GM12872 (cell line): ENCODE measurements around the gene PRSS36.
A peak's percentile ranks its signal among the peaks of the same experiment; 100 is the strongest.

Experiments used
- TF ChIP-seq, protein P1 (sequence below): IDR thresholded peaks from 3 replicates; pipeline ENCODE4 v1.5.1; 2011; ENCODE audit warnings: low read depth, mild to moderate bottlenecking, low read length, moderate library complexity; ENCODE audit not compliant: insufficient read depth

PRSS36 gene

DNA sequence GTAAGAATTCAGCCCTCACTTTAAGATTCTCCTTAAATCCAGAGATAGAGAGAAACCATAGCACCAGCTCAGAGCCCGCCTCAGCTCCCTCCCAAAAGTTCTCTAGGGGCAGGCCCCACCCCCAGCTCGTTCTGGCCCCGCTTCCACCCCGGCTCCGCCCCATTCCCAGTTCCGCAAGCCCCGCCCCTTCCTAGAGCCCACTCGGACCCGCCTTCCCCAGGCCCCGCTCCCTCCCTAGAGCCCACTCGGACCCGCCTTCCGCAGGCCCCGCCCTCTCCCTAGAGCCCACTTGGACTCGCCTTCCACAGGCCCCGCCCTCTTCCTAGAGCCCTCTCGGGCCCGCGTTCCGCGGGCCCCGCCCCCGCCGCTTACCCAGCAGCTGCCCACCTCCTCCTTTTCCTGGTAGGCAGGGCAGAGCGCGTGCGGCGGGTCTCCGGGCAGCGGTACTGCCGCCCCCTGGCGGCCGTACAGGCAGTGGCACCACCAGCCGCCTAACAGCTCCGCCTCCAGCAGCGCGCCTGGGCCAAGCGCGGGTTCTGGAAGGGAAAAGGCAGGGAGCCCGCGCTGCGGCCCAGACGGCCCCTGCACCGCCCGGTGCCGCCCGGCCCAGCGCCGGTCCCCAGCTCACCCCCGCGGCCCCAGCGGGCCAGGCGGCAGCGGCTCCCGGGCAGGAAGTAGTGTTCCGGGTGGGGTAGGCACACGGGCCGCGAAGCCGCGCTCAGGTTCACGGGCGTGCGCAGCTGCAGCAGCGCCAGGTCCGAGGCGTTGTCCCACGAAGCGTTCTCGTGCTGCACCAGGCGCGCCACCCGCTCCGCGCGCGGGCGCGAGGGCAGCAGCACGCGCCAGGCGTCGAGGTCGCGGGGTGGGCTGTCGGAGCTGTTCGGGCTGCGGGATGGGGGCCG, 7.5 kb downstream of the PRSS36 start:
- TF ChIP-seq, protein P1, sequence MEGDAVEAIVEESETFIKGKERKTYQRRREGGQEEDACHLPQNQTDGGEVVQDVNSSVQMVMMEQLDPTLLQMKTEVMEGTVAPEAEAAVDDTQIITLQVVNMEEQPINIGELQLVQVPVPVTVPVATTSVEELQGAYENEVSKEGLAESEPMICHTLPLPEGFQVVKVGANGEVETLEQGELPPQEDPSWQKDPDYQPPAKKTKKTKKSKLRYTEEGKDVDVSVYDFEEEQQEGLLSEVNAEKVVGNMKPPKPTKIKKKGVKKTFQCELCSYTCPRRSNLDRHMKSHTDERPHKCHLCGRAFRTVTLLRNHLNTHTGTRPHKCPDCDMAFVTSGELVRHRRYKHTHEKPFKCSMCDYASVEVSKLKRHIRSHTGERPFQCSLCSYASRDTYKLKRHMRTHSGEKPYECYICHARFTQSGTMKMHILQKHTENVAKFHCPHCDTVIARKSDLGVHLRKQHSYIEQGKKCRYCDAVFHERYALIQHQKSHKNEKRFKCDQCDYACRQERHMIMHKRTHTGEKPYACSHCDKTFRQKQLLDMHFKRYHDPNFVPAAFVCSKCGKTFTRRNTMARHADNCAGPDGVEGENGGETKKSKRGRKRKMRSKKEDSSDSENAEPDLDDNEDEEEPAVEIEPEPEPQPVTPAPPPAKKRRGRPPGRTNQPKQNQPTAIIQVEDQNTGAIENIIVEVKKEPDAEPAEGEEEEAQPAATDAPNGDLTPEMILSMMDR, result peak; percentile 90

DNA sequence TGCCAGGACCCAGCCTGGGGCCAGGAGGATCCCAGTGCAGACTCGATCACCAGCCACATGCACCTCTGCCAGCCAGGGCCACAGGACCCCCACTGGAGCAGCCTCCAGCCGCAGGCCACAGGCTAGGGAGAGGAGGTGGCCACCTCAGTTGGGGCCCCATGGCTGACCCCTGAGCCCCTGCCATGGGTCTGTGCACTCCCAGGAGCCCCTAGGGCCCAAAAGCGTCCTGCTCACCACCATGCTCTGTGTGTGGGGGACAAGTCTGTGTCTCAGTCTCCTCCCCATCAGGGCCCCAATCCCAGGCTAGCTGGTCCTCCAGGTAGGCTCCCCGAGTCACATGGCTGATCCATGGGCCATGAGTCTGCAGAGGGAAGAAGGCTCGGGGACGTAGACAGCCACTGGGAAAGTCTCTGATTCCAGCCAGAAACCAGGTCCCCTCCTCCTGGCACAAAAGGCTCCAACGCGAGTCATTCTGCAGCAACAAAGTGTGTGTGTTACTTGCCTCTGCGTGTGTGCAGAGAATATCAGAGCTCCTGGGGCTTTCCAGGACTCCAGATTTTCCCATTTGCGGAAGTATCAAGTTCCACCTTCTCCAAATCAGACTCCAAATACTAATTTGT, 8.3 kb downstream of the PRSS36 start:
- TF ChIP-seq, protein P1, result no peak

DNA sequence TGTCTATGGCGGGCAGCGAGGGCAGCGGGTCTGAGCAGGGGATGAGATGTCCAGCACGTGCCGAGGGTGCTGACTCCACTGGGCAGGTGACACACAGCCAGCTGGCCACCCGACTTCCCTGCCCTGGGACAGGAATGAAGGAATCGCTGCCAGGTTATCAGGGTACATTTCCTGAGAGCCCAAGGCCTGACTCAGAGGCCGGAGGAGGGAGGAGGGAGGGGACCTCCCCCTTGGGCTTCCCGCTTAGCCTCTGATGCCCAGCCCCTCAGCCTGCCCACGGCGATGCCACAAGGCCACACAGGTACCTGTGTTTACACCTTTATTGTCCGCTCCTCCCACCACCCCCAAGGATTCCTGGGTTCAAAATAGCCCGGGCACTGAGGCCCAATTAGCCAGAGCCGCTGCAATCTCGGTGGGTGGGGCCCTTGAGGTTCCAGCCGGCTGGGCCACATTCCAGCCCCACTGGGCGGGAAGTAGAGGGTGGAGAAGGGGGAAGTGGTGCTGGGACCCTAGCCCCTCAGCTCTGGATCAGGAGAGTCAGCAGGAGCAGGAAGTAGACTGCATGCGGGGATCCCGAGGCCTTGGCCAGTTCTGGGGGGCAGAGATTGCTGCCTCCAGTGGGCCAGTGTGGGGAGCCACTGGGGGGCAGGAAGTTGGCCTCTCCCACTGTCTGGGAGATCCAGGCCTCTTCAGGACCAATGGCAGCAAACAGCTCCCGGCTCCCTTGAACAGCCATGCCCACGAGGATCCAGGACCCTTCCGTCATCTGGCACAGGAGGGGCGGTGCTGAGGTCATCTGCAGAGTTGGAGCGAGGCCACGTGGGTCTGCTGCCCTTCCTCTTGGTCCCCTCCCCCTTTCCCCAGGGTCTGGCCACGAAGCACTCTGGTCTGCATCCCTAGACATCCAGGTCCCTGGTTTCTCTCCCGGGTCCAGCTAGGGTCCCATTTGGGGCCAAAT, 11.0 kb downstream of the PRSS36 start:
- TF ChIP-seq, protein P1, result no peak

DNA sequence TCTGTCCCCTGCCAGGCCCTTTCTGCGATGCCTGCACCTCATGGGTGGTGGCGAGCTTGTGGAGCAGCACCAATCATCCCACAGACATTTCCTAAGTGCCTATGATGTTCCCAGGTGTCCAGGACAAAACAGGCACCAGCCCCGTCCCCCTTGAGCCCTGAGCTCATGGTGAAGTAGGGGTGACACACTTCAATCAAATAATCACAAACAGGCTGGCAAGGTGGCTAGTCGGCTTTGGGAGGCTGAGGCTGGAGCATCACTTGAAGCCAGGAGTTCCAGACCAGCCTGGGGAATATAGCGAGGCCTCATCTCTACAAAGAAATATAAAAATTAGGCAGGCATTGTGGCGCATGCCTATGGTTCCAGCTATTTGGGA, 13.6 kb downstream of the PRSS36 start:
- TF ChIP-seq, protein P1, result no peak

DNA sequence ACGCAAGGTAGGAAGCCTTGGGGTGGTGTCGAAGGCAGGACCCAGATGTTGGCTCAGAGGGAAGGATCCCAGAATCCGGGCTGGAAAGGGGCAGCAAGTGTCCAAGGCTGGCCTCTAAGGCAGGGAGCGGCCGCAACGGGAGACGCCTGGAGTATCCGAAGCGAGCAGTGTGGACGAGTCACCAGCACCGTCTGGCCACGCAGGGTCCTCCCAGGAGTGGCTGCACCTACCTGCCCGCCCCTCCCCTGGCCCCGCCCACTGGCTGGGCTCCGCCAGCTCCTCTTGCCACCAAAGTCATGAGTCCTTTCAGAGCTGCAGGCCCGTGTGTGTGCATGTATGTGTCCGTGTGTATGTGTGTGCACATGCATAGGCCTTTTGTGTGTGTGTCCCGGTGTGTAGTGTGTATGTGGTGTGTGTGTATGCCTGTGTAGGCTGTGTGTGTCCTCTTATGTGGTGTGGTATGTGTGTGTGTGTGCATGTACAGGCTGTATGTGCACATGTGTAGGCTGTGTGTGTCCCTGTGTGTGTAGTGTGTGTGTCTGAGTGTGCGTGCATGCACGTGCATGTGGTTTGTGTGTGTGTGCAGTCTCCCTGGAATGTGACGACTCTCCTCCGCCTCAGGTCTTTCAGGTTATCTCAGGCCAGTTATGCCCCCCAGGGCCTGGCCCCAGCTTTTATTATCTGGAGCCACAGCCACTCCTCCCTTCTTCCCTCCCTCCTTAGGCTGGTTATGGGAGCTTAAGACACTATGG, 14.2 kb downstream of the PRSS36 start, which contains the start of gene PRSS8:
PRSS8 (minus strand) TSS at position 193 of the 752 bp plus-strand sequence. CDS start 229 bp downstream, outside the sequence.
- TF ChIP-seq, protein P1, result no peak

DNA sequence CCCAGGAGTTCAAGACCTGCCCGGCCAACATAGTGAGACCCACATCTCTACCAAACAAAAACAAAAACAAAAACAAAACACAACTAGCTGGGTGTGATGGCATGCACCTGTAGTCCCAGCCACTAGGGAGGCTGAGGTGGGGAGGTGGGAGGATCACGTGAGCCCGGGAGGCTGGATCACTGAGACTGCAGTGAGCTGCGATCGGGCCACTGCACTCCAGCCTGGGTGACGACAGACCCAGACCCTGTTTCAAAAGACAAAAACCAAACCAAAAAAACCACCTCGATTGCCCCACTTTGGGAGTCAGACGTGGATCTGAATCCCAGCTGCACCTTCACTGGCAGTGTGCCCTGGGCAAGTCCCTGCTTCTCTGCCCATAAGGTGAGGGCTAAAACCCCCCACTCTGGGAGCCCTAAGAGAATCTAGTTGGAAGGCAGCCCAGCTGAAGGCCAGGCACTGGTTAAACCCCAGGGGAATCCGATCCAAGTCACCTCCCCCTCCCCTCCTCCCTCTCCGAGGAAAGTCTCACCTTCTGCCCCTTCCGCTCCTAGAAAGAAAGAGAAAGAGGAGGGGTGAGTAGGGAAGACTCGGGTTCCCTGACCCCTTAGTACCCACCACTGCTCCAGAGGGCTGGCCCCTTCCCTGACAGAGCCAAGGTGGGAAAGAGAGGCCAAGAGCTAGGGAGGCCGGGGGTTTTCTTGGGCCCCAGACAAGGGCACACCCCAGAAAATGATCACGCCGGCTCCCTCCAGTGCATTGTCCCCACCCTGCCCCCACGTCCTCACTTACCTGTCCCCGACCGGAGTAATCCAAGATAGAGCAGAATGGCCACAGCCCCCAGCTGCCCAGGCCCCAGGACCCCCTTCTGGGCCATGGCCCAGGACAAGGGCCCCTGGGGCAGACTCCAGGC, 15.0 kb downstream of the PRSS36 start:
- TF ChIP-seq, protein P1, result no peak
